RPMI8226 (cell line): ENCODE measurements around the gene RAD51B.
A peak's percentile ranks its signal among the peaks of the same experiment; 100 is the strongest.

ENCODE experiments used
- DNase-seq: peaks from one replicate; pipeline ENCODE4 v3.0.0-alpha.2; 2015

Gene RAD51B

DNA sequence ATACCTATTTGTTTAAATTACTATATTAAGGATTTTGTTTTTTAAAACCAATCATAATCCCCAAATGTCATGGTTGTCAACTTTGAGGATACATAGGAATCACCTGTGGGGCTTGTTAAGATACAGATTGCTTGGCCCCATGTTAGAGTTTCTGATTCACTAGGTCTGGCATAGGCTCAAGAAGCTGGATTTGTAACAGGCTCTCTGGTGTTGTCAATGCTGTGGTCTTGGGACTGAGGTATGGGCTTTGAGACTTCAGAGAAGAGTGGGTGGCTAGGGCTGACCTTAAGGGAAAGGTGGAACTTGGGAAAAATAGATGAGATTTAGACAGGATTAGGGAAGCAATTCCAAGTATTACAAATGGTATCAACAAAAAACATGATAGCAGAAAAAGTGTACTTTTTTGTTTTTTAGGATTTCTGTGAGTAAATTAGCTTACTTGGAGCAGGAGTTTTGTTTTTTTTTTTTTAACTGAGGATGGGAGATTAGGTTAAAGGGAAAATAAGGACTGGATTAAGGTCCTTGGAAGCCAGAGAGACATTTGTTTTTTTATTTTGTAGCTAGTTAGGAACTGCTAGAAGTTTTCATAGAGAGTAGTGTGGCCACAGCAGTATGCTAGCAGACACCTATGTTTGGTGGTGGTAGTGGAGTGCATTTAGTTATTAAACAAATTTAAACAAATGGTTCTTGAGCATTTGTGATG lies 88.6 kb downstream of the RAD51B start:
- no peak for DNase-seq

DNA sequence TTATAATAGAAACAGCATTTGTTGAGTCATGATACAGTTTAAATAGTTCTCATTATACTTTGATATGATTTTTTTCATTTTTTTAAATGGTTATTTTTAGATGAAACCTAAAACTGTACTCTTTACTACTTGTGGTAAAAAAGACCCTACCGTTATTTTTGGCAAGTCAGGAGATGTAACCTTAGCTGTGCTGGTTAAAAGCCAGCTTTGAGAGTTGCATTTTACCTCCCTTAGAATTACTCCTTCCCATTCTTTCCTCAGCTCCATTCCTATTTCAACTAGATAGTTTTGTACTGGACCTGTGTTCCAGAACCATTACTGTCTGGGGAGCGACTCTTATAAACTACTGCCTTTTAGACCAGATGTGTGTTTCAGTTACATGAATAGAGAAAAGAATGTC lies 92.0 kb downstream of the RAD51B start:
- no peak for DNase-seq

DNA sequence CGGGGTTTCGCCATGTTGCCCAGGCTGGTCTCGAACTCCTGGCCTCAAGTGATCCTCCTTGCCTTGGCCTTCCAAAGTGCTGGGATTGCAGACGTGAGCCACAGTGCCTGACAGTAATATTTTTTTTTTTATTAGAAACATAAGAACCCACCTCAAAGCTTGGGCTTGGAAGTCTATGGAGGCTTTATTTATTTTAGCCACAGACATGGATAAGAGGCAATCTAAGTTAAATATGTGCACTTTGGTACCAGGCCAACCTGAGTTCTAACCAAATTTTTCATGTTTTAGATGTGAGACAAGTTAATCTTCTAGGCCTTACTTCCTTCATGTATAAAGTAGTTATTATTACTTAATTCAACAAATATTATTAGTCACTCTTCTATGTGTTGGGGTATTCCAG lies 96.9 kb downstream of the RAD51B start:
- DNase-seq, result no peak

DNA sequence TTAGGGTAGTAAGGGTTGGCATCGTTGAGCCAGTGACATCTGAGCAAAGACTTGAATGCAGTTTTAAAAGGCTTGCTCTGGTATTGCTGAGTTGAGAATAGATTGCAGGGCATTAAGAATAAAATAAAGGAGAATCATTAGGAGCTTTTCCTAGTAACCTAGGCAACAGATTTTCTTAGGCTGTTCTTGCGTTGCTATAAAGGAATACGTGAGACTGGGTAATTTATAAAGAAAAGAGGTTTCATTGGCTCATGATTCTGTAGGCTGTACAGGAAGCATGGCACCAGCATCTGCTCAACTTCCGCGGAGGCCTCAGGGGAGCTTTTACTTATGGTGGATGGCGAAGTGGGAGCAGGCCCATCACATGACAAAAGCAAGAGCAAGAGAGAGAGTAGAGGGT lies 97.4 kb downstream of the RAD51B start:
- DNase-seq, result no peak

DNA sequence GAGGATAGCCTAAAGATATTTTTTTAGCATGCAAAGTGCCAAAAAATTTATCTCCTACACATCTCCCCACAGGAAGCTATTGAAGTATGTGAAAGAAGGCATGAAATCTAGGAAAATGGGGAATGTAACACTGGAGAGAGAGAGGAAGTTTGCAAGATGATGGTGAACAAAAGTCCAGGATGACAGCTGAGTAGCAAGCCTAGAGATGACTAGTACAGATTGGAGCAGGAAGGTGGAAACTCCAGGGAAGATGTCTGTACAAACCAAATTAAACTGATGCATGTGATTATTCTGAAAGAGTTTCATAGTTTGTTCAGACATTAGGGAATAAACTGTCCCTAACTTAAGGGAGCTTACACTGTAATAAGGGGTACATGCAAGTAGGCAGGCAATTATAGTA lies 99.3 kb downstream of the RAD51B start:
- no peak for DNase-seq

DNA sequence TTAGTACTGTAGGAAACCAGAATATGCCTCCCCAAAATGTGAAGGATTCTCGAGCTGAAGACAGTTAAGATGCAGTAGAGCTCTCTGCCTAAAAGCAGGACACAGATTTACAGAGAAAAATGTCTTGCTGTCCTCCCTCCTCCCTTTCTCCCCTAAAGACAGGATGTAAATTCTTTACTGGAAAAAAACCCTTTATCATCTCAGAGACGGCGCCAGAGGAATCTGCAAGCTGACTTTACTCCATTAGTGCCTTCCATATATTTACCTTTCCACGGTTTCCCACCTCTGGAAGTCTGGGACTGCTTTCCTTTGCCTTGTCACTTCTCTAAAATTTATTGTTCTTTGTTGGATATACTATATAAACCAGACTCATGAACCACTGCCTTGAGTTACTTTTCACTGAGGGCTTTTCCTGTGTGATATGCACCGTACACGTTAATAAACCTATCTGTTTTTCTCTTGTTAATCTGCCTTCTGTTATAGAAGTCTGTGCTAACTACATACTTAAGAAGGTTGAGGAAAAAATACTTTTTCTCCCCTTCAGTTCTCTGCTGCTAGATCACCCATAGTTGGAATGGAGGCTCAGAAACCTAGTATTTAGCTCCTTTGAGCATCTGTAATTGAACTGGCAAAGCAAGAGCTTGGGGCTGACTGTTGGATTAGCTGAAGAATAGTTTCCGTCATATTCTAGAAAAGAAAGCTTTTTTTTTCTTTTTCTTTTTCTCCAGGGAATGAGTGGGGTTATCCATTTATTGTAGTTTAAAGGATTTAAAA lies 99.9 kb downstream of the RAD51B start:
- no peak for DNase-seq

DNA sequence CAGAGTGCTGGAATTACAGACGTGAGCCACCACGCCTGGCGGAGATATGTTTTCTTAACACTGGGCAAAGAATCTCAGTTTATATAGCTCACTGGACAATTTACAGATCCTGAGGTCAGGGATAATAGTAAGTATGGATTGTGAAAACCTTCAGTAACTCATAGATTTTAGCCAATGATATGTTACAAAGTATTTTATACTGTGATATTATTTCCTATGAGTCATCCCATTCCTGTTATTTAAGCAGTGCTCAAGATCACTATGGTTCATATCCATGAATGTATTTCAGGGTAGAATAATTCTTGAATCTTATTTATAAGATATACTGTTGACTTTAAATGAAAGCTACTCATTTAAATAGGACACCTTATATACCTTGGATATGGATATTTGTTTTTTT lies 107.2 kb downstream of the RAD51B start:
- DNase-seq, result no peak

DNA sequence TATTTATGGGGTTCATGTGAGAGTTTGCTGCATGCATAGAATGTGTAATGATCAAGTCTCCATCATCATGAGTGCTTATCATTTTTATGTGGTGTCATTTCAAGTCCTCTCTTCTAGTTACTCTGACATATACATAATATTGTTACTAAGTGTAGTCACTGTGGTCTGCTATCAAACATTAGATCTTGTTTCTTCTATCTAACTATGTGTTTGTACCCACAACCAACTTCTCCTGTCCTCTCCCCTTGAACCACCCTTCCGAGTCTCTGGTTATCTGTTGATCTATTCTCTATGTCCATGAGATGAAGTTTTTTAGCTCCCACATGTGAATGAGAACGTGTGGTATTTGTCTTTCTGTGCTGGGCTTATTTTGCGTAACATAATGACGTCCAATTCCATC lies 107.7 kb downstream of the RAD51B start:
- no peak for DNase-seq

DNA sequence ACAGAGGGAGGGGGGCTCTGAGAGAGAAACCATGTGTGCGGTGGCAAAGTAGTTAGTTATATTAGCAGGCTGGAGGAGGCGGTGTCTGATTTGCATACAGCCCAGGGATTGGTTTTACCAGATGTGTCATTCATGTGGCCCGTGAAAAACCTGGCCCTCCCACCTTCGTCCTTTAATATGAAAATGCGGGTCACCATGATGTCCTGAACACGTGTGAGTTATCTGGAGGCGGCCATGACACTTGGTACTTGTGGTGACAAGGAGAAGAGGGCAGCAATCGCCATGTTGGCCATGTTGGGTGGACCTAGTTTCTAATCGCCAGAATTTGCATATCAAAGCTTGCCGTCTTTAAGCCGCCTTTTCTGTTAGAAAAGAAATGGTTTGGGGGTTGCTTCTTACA lies 108.8 kb downstream of the RAD51B start:
- DNase-seq, result no peak

DNA sequence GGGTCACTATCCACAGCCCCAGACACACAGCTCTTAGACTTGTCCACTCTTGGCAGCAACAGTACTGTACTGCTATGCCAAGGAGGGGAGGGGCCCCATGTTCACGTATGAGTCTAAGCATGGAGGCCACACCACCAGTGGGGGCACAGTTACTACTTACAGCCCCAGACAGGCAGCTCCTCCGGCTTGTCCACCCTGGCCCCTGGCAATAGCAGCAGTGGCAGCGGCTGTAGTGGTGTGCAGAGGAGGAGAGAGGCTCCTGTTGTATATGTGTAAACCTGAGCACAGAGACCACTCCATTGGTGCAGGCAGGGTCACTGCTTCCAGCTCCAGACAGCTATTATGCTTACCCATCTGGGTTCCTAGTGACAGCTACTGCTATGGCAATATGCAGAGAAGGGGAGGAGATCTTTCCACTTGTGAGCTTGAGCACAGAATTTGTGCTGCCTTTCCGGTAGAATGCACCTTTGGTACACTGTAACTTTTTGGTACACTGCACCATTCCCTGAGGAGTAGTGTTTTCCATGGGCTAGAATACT lies 113.2 kb downstream of the RAD51B start:
- no peak for DNase-seq

DNA sequence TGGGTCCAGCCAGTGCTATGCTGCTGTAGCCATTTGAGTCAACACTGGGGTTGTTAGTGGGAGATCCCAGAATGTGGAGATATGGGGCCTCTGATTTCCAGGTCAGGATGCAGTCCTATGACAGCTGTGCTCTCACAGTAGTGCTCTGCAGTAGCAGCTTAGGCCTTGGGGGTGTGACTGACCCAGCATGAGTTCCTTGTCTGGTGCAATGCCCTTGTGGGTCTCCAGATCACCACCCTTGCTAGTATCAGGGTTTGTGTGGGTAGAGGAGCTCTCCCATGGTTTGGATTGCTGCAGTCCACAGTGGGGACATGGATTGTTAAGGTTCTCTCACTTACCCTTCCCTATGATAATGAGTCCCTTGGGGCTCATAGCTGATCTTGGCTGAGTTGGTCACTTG lies 113.7 kb downstream of the RAD51B start:
- no peak for DNase-seq

DNA sequence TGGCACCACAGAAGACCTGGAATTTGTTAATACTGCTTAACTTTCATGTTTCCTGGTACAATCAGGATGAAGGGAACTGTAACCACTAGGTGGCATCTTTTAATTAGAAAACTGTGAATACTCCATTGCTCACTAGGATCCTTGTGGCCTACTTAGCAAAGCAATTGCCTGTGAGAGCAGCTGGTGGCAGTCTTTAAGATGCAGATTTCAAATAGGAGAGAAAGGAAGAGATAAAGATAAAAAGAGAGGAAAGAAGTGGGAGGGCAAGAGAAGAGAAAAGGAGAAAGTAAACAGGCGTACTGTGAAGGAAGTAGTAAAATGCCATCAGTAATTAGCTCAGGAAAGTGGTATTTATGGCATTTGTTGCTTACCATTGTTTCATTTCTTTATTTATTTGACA lies 114.5 kb downstream of the RAD51B start:
- DNase-seq, result peak; percentile 45

DNA sequence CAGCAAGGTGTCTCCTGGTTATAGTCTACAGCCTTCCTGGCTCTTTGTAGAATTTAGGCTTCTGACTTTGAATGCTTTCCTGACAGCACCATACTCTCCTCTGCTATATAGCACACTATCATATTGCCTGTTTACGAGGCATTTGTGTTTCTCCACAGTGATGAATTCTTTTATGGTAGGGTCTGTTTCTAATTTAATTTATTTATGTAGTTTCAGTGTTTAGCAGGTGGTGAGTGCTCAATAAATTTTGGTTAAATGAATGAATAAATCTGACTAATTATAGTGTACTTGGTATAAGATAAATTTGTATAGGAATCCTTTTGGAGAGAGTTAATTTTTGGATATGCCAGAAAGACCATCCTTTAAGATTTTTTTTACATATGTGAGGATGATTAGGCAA lies 115.3 kb downstream of the RAD51B start:
- DNase-seq, result no peak

DNA sequence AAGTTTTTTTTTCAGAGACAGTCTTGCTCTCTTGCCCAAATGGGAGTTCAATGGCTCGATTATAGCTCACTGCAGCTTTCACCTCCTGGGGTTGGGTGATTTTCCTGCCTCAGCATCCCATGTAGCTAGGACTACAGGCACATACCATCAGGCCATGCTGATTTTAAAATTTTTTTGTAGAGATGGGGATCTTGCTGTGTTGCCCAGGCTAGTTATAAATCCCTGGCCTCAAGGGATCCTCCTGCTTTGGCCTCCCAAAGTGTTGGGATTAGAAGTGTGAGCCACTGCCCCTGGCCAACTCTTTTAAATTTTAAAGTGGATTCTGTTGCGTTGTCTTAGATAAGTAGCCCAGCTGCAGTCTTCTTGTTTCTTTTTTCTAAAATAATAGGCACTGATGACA lies 115.8 kb downstream of the RAD51B start:
- no peak for DNase-seq

DNA sequence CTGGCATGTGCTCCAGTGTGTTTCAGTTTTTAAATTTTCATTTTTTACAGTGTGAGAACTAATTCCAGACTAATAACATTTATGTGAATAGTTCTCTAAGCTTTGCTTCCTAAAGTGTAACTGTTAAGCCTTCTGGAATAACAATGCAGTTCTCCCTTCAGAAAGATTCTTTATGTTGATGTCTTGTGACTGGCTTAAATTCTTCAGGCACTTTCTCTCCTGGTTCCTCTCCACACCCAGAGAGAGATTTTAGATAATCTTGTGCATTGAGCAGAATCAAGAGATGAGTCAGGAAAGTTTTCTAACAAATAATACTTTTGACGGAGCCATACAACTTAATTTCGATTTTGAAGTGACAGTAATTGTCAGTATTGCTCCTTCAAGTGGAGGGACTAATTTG lies 118.5 kb downstream of the RAD51B start:
- DNase-seq, result no peak

DNA sequence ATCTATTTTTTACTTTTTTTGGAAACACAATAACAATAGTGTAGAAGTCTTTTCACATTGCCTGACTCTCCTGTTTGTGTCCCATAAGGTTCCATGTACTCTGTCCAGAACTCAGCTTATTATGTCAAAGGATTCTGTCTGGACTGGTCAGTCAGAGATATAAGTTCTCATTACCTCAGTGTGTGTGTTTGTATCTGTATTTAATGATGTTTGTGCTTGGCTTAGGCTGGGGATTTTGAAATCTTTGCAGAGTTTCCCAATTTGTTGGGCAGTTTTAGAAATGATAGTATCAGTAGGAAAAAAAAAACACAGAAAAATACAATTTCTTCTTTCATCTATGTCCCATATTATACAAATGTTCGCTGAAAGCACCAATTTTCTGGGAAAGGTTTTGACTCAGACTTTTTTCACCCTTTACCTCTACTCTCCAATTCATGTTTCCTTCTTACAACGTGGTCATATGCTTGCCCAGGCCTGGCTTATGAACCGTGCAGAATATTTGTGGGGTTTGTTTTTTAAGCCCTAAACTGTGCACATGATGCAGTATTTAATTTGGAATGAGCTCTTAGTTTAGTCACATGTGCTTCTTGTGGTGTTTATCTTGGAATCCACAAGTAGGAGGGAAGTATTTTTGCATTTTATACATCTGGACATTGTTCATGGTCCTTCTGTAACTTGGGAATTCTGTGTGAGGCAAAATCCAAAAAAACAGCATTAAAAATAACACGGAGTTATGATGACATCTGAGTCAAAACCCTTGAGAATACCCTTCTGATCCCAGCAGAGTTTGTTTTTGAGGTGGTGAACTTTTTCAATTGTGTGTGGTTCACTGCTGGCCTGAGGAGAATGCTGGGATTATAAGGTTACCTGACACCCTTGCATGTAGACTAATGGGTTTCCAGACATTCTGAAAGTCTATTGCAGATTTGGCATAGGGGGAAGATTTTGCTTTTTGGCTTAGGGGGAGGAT lies 121.2 kb downstream of the RAD51B start:
- no peak for DNase-seq

DNA sequence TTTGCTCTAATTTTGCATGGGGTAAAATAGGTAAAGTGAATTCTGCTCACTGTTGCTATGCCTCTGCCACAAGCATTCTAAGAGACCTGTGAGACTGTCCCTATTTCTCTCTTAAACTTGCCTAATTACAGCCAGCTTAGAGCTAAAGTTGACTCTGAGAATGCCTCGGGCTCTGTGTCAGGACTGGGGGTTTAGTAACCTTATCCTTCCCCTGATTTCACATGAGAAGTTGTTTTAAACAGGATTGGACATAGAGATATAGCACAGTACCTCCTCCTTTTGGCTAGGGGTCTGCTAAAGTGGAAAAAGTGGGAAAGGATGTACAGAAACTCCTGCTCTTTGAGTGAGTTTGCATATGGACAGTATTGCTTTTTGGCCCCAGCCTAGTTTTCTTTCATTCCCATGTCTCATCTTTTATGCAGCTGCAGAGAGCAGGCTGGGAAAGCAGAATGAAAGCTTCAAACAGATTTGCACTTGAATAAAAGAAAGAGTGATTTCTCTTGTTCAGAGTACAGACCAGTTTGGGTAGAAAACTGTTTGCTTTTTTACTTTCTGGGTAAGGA lies 122.0 kb downstream of the RAD51B start:
- DNase-seq, result no peak

DNA sequence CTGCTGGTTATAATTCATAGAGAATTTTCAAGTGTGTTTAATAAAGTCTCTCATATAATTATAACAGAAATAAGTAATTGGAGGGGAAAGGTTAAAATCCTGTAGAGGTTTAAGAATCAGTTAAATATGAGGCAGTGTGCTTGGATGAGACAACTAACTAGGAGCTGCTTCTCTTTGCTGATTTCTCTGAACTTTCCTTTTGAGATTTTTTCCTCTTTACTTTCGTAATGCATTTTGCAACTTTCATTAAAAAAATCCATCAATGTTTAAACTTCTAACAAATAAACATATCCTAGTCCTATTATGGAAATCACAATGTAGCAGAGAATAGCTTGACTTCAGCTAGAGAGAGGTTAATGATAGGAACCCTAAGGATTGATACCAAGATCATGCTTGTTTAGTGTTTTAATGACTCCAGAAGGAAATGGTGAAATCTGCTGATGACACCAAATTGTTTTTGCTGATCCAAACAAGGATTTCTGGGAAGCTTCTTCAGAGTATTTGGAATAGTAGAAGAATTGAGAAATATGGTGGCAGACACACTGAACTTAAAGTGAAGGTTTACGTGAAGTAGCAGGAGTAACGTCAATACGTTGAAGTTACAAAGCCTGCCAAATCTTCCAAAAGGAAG lies 122.6 kb downstream of the RAD51B start:
- DNase-seq, result no peak

DNA sequence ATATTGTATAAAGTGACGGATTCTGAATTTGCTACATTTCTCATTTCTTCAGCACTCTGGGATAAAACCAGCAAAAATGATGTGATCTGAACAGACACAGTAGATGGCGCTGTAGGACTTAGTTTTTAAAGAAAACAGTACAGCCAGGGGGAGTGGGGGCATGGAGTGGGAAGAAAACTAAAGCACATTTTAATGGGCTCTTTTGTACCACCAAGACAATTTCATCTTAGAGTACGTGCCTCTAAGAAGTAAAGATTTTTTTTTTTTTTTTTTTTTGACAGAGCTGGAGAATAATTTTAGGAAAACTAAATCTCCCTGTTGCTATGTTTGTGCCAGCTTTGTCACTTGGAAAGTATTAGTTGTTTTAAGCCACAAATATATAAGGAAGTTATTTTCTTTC lies 124.4 kb downstream of the RAD51B start:
- DNase-seq, result peak; percentile 68

DNA sequence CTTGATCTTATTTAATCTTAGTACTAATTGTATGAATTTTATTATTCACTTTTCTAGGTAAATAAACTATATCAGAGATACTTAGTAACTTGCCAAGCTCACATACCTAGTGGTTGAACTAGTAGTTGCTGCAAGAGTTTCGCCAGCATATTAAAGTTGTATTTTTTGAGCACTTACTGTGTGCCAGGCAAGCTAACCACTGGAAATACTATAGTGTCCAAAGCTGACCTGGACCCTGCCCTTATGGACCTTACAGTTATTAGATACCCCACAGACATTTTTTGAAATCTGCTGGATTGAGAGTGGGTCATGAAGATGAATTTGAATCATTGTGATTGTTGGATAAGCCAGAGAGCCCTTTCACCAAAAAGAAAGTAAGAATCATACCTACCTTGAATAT lies 125.0 kb downstream of the RAD51B start:
- no peak for DNase-seq

DNA sequence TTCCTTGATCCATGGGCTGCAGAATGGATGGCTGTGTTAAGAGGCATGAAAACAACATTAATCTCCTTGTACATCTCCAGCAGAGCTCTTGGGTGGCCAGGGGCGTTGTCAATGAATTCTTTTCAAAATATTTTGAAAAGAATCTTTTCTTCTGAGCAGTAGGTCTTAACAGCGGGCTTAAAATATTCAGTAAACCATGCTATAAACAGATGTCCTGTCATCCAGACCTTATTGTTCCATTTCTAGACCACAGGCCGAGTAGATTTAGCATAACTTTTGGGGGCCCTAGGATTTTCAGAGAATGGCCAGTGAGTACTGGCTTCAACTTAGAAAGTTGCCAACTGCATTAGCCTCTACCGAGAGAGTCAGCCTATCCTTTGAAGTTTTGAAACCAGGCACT lies 130.2 kb downstream of the RAD51B start:
- DNase-seq, result no peak

DNA sequence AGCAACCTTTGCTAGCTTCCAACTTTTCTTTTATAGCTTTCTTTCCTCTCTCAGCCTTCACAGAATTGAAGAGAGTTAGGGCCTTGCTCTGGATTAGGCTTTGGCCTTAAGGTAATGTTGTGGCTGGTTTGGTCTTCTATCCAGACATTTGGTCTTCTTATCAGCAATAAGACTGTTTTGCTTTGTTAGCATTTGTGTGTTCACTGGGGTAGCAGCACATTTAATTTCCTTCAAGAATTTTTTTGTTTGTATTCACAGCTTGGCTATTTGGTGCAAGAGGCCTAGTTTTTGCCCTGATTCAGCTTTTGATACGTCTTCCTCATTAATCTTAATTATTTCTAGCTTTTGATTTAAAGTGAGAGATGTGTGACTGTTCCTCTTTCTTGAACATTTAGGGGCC lies 130.8 kb downstream of the RAD51B start:
- DNase-seq, result no peak
